ENCODE results near the gene RER1.

The RER1 gene

DNA sequence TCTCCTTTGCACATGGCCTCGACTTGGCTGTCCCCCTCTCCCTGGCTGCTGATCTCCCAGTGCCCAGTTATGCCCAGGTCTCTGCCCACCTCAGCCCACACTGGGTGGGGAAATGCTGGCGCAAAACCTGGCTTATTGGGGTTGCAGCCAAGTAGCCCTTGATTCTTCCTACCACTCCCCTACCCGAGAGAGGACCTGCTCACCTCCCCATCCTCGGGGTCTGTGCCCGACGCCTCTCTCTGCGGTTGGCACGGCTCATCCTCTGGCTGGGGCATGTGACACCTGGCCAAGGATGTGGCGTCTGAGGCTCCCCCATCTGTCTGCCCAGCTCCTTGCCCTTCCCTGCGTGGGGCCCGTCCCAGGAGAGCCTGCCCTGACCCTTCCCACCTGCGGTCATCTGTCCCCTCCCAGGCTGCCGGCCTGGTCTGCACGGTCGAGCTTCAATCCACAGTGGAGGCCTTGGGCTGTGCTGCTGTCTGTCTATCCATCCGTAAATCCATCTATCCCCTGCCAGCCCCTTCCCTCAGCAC is 27.2 kb downstream of the RER1 start:
- FAIRE-seq (no peak), DNase-seq (ENCODE audit: insufficient read length, low spot score) (no peak)

DNA sequence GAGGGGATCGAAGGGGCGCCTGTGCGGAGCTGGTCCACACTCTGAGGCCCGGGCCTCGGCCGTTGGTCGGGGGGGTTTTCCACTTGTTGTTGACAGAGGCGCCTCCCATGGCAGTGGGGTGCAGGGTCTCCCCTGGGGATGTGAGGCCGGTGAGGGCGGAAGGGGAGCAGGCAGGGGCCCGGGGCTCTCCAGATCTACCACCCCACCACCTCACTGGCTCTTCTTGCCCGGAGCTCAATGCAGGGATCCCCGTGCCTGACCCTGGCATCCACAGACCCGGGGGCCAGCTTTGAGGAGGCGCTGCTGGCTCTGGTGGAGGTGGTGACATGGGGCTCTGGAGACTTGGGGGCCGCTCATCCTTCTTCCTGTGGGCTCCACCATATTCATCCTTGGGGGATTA is 27.8 kb downstream of the RER1 start:
- FAIRE-seq (no peak), DNase-seq (ENCODE audit: insufficient read length, low spot score) (no peak)

DNA sequence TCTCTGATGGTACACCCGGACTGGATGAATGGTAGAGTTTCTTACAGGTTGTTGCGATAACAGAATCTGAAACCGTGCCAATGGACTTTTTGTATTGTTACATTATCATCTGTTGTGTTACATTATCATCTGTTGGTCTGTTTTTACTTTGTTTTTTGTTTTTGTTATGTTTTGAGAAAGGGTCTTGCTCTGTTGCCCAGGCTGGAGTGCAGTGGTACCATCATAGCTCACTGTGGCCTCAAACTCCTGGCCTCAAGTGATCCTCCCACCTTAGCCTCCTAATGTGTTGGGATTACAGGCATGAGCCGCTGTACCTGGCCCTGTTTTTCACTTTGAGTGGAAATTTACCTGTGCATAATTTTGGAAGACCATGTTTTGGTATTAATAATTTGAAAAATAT is 30.9 kb downstream of the RER1 start:
- FAIRE-seq (no peak), DNase-seq (ENCODE audit: insufficient read length, low spot score) (no peak)

DNA sequence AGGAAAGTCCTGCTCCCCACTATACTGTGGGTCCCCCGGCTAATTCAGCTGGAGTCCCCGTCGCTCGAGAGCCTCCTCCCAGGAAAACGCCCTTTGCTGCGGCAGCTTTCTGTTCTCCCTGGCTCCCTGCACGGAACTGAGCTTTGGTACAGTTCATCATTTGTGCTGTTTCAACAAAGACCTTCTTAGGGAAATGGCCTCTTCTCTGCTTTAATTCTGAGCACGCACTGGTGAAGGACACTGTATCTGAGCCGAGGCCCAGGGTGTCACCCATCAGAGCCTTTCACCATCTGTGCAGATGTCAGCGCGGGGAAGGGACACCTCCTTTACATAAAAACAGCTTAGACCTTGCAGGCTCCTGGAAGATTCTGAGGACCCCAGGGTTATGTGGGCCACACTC is 34.3 kb downstream of the RER1 start:
- no peak for FAIRE-seq
- no peak for DNase-seq (ENCODE audit: insufficient read length, low spot score)

DNA sequence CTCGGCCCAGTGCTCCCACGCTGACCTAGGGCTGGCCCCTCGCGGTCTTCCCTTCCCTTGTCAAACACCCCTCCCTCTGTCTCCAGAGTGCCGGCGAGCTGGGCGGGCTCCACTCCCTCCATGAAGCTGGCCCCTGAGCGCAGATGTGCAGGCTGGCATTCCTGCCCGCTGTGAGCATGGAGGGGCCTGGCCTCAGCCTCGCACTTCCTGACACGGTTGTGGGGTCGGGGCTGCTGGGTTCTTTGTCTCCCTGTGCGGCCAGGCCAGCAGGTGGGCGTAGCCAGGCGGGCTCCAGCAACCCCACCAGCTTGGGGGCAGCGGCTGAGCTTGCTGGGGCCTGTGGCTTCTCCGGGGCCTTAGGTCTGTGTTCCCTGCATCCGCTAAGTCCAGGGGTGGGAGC is 34.9 kb downstream of the RER1 start:
- FAIRE-seq: no peak
- no peak for DNase-seq (ENCODE audit: insufficient read length, low spot score)

DNA sequence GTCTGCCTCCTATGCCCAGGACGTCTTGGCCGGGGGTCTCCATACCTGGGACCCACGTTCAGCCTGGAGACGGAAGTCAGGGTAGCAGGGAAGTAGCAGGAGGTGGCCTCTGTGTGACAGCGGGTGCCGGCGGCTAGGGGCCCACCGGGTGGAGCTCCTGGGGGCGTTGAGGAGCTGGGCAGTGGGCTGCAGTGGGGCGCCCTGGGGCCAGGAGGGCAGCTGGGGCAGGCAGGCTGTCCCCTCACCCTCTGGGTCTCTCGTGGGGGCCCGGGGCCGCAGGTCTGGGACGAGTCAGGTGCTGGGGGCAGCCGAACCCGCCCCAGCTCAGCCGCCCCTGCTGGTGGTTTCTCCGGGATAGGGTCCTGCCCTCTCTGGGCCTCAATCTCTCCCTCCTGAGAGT is 35.4 kb downstream of the RER1 start:
- no peak for FAIRE-seq

DNA sequence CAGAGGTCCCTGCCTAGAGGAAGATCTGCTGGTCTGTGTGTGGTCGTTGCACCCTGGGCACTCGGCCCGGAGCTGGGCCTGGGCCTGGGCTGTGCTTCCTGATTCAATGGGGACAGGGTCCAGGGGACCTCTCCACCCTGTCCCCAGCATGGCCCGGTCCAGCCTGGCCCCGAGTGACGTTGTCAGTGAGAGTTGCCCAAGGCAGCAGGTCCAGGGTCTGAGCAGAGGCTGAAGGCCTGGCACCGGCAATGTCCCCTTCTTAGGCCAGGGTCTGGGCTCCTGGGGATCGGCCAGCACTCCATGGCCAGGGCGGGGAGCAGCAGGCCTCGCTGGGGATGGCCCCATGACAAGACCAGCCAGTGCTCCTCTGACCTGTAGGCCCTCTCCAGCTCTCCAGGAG is 36.3 kb downstream of the RER1 start:
- no peak for FAIRE-seq
- DNase-seq (ENCODE audit: insufficient read length, low spot score): no peak

More for the DNA sequence above, 35.4 kb downstream of the RER1 start:
- DNase-seq (ENCODE audit: insufficient read length, low spot score): no peak

DNA sequence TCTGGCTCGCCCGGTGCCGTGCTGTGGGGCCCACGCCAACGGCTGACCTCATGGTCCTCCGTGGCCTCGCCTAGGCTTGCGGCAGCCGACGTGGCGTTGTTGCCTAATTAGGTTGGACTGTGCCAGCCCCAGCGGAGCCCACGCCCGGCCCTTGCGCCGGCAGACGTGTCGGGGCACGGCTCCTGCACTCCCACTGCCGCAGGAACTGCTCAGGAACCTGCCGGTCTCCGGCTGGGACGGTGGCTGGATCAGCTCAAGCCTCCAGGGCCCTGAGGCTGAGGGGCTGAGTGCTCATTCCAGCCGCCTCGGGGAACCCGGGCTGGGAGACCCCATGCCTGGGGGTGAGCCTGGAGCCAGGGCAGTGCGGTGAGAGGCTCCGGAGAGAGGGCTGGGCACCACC is 36.8 kb downstream of the RER1 start:
- FAIRE-seq (no peak), DNase-seq (ENCODE audit: insufficient read length, low spot score) (no peak)

DNA sequence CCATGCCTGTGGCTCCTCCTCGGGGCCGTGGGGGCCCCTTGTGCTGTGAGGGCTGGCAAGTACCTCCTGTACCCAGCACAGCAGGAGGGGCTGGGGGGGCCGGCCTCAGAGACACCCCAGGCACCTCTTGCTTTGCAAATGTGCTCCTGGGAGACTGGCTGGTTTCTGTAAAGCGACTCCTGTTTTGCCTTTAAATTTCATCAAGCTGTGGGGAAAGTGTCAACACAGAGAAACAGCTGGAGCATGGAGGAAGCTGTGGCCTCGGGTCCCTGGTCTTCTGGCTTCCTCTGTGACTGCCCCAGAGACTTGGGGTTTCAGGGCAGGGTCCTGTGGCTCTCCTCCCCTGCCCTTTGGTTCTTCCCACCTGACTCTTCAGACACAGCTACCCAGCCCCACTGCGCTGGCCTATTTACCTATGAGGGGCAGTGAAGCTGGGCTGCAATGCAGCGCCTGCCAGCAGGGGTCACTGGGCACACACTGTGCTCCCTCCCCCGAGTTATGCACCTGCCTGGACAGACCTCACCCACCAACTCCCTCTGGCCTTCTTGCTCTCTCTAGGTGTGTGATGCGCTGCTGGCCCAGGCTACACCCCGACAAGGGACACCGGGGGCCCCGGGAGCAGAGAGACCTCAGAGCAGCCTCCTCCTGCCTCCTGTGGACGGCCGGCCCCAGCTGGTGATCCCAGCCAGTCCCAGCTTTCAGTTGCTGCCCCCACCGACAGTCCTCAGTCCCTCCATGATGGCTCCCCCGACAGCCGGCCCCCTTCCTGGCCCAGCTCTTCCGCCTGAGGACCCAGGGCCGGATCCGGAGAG is 38.3 kb downstream of the RER1 start:
- DNase-seq (ENCODE audit: insufficient read length, low spot score) (no peak), FAIRE-seq (no peak)

DNA sequence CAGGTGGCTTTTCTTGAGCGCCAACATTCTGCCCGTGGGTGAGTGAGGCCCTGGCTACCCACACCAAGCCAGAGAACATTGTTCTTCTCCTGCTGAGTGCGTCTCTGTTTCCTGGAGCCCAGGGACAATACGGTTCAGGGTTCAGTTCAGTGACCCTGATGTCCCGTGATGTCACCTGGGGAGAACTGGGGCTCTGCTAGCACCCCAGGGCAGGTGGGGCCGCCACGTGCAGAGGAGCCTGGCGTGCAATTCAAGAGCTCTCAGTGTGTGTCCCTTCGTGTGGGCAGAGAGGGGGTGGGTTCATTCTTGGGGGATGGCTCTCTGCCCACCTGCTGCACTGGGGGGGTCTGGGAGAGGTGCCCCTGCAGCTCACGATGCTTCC is 38.9 kb downstream of the RER1 start:
- DNase-seq (ENCODE audit: insufficient read length, low spot score) (no peak), FAIRE-seq (no peak)

DNA sequence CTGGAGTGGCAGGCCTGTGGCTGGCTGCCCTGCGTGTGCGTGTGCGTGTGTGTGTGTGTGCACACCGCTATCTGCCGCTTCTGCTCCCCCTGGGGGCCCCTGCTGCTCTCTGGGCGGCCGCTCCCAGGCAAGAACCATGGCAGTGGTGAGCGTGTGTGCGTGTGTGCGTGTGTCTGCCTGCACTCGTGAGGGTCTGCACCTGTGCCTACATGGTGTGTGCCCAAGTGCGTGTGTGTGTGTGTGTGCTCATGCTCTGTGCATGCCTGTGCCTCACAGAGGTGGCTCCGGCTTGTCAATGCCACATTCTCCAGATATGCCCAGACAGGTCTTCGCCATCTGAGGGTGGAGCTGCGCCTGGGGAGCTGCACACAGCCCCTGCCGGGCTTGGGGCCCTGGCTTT is 39.5 kb downstream of the RER1 start:
- no peak for FAIRE-seq
- no peak for DNase-seq (ENCODE audit: insufficient read length, low spot score)

DNA sequence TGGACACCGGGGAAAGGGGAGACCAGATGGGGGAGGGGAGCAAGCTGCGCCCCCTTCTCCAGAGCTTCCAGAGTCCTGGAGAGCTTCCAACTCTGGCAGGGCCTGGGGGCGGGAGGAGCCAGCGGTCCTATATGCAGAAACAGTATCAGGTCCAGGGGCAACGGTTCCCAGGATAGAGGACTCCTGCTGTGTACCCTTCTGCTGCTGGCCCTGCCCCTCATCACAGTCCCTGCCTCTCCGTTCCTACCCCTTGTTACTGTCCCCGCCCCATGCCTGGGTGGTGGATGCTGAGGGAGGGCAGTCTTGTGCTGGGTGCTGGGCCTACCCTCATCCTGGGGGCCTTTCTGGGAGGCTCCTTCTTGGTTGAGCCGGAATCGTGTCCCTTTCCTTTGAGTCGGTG is 39.9 kb downstream of the RER1 start:
- DNase-seq (ENCODE audit: insufficient read length, low spot score): no peak
- FAIRE-seq: no peak

DNA sequence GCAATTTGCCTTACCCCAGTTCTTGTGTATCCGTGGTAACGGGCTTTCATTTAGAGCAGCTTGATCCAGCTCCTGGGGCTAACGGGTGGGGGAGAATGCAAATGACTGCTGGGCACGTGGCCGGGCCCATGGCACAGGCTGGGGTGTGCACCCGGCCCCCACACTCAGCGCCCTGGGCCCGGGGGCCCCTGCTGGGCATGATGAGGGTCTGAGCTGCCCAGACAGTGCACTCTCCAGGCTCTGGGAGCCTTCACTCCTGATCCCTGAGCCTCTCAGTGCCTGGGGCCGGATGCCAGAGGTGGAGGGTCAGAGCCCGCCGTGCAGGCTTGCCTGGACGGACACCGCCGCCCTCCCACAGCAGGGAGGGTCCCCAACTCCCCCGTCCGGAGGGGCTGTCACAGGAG is 40.8 kb downstream of the RER1 start:
- FAIRE-seq: no peak
- DNase-seq (ENCODE audit: insufficient read length, low spot score): no peak

DNA sequence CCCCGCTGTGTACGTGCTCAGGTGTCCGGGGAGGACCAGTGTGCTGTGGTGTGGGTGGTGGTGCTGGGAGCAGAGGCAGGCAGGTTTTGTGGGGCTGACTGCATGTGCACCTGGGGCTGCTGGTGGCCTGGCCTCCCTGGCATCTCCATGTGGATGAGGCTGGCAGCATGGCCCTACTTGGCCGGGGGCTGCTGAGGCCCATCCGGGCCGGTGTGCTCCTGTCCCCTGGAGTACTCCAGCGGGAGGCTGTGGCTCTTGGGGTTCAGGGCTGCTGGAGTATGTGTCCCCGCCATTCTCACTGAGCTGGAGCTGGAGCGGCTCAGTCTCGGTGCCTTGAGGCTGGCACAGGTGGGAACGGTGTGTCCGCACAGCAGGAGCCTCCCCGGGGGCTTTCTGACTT is 41.6 kb downstream of the RER1 start:
- FAIRE-seq: no peak
- DNase-seq (ENCODE audit: insufficient read length, low spot score): no peak

DNA sequence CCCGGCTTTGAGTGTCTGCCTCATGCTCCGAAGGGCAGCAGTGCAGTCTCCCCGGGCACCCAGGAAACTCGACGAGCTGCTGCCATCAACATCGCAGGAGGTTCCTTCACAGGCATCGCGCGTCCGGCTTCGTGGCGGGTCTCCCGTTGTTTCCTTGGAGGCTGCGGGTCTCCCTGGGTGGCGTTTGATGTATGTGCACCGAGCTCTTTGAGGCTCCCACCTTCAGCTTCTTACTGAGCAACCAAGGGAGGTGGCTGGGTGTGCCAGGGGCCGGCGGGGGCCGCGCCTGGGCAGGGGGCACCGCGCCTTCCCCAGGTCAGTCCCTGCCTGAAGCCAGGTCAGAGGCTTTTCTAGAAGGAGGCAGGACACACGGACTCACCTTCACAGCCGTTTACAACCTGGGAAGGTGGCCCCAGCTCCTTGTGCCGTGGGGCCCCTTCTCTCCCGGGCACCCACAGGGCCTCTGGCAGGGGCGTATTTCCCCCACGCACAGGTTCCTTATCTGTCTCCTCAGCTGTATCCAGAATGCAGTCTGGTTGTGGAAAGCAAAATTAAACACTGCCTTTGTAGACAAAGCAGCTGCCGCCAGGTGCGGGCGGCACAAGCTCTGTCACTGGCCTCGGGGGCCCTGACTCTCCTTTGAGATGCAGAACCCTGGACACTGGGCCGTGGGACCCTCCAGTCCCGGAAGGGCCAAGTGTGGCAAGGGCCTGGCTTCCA is 42.5 kb downstream of the RER1 start:
- DNase-seq (ENCODE audit: insufficient read length, low spot score) (no peak), FAIRE-seq (no peak)

DNA sequence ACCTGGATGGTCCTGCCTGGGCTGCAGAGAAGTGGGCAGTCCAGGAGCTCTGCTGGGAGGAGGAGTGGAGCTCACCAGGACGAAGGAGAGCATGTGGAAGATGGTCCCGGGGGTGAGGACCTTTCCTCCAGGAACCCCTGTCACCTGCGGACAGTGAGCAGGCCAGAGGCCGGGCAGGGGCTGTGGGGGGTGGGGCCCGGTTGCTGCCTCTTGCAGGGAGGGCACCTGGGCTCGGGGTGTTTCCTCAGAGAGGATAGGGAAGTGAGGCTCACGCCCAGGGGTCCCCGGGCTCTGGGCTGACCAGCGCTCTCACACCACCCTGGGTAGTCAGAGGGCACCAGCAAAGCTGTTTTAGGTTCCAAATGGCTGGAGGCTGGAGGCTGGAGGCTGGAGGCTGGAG is 43.5 kb downstream of the RER1 start:
- DNase-seq (ENCODE audit: insufficient read length, low spot score) (no peak), FAIRE-seq (no peak)

DNA sequence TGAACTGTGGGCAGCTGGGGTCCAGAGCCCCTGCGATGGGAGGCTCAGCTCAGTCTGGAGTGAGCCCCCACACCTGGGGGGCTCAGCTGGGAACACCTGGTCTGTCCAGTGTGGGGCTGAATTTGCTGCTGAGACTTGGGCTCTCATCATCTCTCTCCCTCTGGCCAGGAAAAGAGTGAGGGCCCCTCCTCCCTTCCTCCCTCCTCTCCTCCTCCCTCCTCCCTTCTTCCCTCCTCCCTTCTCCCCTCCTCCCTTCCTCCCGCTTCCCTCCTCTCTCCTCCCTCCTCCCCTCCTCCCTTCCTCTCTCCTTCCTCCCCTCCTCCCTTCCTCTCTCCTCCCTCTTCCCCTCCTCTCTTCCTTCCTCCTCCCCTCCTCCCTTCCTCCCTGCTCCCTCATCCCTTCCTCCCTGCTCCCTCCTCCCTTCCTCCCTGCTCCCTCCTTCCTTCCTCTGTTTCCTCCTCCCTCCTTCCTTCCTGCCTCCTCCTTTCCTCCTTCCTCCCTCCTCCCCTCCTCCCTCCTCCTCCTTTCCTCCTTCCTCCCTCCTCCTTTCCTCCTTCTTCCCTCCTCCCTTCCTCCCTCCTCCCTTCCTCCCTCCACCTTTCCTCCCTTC is 44.2 kb downstream of the RER1 start:
- DNase-seq (ENCODE audit: insufficient read length, low spot score) (no peak), FAIRE-seq (no peak)

DNA sequence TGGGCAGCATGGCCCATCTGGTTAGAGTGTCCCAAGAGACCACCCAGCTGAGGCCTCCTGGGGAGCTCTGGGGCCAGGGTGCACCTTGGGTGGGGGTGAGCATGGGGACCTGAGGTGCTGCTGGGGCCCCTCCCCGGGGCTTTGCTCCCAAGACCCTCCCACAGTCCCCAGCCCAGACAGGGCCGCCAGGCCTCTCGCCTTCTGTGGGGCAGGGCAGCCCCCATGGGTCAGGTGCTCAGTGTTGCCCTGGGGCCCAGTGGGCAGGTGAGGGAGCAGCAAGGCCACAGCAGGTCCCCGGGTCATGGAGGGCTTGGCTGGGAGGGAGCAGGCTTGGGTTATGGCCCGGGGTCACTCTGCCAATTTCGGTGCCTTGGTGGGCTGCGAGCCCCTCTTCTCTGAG is 45.2 kb downstream of the RER1 start:
- no peak for DNase-seq (ENCODE audit: insufficient read length, low spot score)
- no peak for FAIRE-seq

DNA sequence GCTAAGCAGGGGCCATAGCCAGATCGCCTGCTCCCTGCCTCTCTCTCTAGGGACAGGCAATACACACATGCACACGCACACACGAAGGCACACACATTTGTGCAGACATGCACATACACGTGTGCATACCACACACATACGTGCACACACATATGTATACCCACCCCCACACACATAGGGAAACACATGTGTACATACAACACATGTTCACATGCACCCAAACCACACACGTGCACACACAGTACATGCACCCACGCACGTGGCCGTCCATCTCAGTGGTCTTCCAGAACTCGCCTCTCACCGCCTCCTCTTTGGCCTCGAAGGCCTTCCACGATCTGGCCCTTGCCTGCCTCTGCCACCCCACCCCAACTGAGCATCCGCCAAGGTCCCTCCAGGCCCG is 46.0 kb downstream of the RER1 start:
- no peak for DNase-seq (ENCODE audit: insufficient read length, low spot score)
- no peak for FAIRE-seq

DNA sequence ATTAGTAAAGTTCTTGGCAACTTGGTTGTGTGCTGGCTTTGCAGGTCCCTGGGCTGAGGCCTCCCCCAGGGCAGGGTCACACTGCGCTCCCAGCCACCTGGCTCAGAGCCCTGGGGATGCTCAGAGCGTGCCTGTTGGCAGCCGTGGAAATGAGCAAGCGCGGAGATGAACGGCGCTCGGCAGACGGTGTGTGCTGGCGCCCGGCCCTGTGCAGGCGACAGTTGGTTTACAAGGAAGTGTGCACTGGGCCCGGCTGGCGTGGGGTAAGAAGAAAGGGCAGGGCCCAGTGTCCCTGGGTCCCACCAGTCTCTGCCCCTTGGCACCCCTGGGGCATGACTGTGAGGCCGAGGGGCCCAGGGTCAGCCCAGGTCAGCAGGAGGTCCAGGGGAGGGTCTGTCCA is 46.4 kb downstream of the RER1 start:
- DNase-seq (ENCODE audit: insufficient read length, low spot score): no peak
- no peak for FAIRE-seq

DNA sequence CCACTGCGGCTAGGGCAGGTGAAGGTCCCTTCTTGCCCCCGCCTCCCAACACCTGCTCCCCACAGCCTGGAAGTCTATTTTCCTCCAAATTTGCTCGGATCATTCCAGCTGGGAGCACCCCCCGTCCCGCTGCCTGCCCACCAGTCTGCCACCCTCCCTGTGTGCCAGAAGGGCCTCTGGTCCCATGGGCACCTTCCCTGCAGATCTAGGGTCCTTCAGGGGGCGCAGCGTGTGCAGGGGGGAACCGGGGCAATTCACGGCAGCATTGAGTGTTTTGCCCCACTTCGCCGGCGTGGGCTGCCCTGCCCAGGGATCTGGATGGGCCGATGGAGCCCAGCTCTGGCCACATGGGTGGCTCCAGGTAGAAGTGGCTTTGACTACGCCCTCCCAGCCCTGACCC is 47.0 kb downstream of the RER1 start:
- no peak for DNase-seq (ENCODE audit: insufficient read length, low spot score)
- no peak for FAIRE-seq

DNA sequence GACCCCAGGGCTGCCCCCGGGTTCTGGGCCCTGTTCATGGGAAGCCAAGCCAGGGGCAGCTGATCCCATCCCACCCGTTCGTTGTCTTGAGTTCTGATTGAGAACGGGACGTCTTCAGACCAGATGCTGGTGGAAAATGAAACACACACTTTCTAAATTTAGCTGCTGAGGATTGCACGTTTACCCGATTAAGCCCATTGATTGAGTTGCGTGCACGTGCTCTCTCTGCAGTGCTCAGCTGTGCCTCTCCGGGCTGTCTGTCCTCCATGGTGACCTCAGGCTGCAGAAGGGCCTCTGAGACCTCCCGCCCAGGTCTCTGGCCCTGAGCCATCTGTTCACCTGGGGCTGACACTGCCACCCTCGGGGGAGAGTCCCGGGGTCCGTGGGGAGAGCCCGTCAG is 47.7 kb downstream of the RER1 start:
- FAIRE-seq (no peak), DNase-seq (ENCODE audit: insufficient read length, low spot score) (no peak)

Measured in HTR-8/SVneo (cell line).